Coronary artery (tissue), 2 donors: Measurements from ENCODE around the gene NFKB1.

Source experiments
- DNase-seq: peaks from one replicate; pipeline ENCODE4 v3.0.0-alpha.2; 2017; ENCODE audit warnings: low spot score
- H3K27ac ChIP-seq, 2 donors: fragments of 200-600 bp; sonication (generic); one replicate each; pipeline ENCODE4 v1.5.1; 2016 to 2019
- H3K4me3 ChIP-seq: fragments of 200-600 bp; sonication (generic); 2 replicates; pipeline ENCODE4 v1.5.1; 2016; ENCODE audit warnings: mild to moderate bottlenecking, moderate library complexity
- TF ChIP-seq, protein P1 (sequence below): fragments of 200-600 bp; sonication (generic); IDR thresholded peaks from one replicate; pipeline ENCODE4 v1.5.1; 2019; ENCODE audit warnings: antibody characterized with exemption

Gene NFKB1

DNA sequence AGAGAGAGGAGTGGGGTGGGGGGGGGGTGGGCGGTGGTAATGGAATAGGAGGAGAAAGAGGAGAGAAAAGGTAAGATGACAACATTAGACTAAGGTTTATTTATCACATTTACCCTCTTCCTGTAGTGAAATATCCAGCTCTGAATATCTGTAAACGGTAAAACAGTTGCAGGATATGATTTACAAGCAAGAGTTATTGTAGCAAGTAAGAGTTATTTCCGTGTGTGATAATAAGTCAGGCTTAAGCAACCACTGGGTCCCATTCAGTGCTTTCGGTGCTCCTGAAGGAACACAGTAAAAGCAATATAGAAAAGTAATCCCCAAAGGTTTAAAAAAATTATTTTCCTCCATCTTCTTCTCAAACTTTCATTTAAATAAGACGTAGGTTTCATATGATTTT is 156.0 kb downstream of the NFKB1 start:
- DNase-seq: no peak
- Histone ChIP-seq H3K27ac (no peak overlapping the region), H3K4me3 (no peak overlapping the region)
- TF ChIP-seq, protein P1, sequence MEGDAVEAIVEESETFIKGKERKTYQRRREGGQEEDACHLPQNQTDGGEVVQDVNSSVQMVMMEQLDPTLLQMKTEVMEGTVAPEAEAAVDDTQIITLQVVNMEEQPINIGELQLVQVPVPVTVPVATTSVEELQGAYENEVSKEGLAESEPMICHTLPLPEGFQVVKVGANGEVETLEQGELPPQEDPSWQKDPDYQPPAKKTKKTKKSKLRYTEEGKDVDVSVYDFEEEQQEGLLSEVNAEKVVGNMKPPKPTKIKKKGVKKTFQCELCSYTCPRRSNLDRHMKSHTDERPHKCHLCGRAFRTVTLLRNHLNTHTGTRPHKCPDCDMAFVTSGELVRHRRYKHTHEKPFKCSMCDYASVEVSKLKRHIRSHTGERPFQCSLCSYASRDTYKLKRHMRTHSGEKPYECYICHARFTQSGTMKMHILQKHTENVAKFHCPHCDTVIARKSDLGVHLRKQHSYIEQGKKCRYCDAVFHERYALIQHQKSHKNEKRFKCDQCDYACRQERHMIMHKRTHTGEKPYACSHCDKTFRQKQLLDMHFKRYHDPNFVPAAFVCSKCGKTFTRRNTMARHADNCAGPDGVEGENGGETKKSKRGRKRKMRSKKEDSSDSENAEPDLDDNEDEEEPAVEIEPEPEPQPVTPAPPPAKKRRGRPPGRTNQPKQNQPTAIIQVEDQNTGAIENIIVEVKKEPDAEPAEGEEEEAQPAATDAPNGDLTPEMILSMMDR: no peak

DNA sequence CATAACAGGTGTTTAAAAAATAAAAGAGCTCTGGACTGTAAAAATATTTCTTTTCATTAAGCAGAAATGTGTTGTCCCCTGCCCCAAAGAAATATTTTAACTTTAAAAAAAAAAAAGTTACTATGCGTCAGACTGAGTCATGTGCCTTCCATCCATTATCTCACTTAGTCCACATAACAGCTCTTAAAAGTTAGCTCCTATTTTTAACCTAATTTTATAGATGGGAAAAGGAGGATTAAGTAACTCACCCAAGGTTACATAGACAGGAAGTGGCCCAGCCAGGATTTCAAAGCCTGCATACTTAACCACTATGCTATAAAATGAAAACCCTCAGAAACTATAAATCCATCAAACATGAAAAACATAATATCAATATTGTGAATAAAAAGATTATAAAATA is 161.9 kb downstream of the NFKB1 start:
- no peak for DNase-seq
- no peak overlapping the region for H3K27ac ChIP-seq

DNA sequence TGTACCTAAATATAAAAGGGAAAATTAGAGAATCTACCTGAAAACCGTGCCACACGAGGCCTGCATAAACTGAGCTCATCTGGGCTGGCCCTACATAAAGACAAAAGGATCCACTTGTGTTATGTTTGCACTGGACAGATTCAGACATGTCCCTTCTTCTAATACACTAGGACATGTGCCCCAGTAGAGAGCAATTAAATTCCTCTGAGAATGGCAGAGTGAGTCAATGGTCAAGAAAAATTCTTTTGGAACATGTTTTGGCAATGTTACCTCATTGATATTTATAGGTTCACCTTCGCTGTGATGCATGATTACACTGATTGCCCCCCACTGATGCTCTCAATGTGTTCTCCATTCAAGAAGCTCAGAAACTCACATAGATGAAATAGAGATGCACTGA is 164.4 kb downstream of the NFKB1 start:
- no peak overlapping the region for H3K27ac ChIP-seq
- DNase-seq: no peak
- TF ChIP-seq, protein P1: no peak
- no peak overlapping the region for H3K4me3 ChIP-seq

More for the DNA sequence above, 161.9 kb downstream of the NFKB1 start:
- H3K4me3 ChIP-seq: no peak overlapping the region
- TF ChIP-seq, protein P1: no peak
